Keratinocyte (primary cell): ENCODE measurements around the gene ELAVL3. TPM values are rescaled to one million over a fixed set of nuclear protein-coding genes. Genes with fewer than 3 reads are reported as not detected.

ENCODE experiments used
- DNase-seq: peaks from one replicate; pipeline ENCODE4 v3.0.0-alpha.2; 2011; ENCODE audit warnings: low read depth, missing footprints, low spot score
- FAIRE-seq: peaks from 2 replicates; lab custom pipeline; 2011; peaks lifted over from hg19 to GRCh38; lab: Jason Lieb, UNC
- H2AFZ ChIP-seq: 2 replicates; pipeline ENCODE4 v1.6.0; 2012; ENCODE audit warnings: low read length, control low read depth, inconsistent platforms; ENCODE audit not compliant: control insufficient read depth
- H3K27ac ChIP-seq: 2 replicates; pipeline ENCODE4 v1.5.1; 2011; ENCODE audit warnings: low read length; ENCODE audit not compliant: control insufficient read depth, insufficient read depth
- H3K27me3 ChIP-seq: 3 replicates; pipeline ENCODE4 v1.6.0; 2011; ENCODE audit warnings: low read length; ENCODE audit not compliant: control insufficient read depth, insufficient read depth; ENCODE audit errors: extremely low read depth
- H3K36me3 ChIP-seq, 2 experiments: 2 replicates in 1 of 2; 3 replicates in 1 of 2; pipeline ENCODE4 v1.5.1; 2011; ENCODE audit warnings: low read length in 2 of 2, mild to moderate bottlenecking in 1 of 2; ENCODE audit not compliant: control insufficient read depth in 2 of 2, insufficient read depth in 2 of 2; ENCODE audit errors: extremely low read depth in 1 of 2
- H3K4me1 ChIP-seq: 3 replicates; pipeline ENCODE4 v1.5.1; 2011; ENCODE audit warnings: low read length; ENCODE audit not compliant: control insufficient read depth, insufficient read depth; ENCODE audit errors: extremely low read depth
- H3K4me2 ChIP-seq: 3 replicates; pipeline ENCODE4 v1.6.0; 2011; ENCODE audit warnings: low read depth, low read length; ENCODE audit not compliant: control insufficient read depth, insufficient read depth; ENCODE audit errors: extremely low read depth
- H3K4me3 ChIP-seq, 3 experiments: fragments of 200-600 bp in 1 of 3; sonication (generic) in 1 of 3; 2 replicates in 2 of 3; 3 replicates in 1 of 3; pipeline ENCODE4 v1.5.1; 2011 to 2016; ENCODE audit warnings: low read length in 3 of 3, mild to moderate bottlenecking in 3 of 3, control low read depth in 2 of 3, inconsistent platforms in 1 of 3, low read depth in 1 of 3, mixed read lengths in 1 of 3, mixed run types in 1 of 3, moderate library complexity in 1 of 3; ENCODE audit not compliant: control insufficient read depth in 2 of 3, insufficient read depth in 2 of 3; ENCODE audit errors: extremely low read depth in 1 of 3
- H3K79me2 ChIP-seq: 2 replicates; pipeline ENCODE4 v1.6.0; 2012; ENCODE audit warnings: low read length; ENCODE audit not compliant: control insufficient read depth, insufficient read depth
- H3K9ac ChIP-seq: 3 replicates; pipeline ENCODE4 v1.6.0; 2011; ENCODE audit warnings: low read length; ENCODE audit not compliant: control insufficient read depth, insufficient read depth; ENCODE audit errors: extremely low read depth
- H3K9me1 ChIP-seq: 3 replicates; pipeline ENCODE4 v1.6.0; 2011; ENCODE audit warnings: low read length; ENCODE audit not compliant: control insufficient read depth, insufficient read depth; ENCODE audit errors: extremely low read depth
- H3K9me3 ChIP-seq: 2 replicates; pipeline ENCODE4 v1.5.1; 2012; ENCODE audit warnings: low read depth, low read length; ENCODE audit not compliant: control insufficient read depth
- H4K20me1 ChIP-seq: 3 replicates; pipeline ENCODE4 v1.6.0; 2011; ENCODE audit warnings: low read length; ENCODE audit not compliant: control insufficient read depth, insufficient read depth; ENCODE audit errors: extremely low read depth
- CTCF ChIP-seq, 3 experiments: IDR thresholded peaks in 1 of 3; conservative IDR thresholded peaks in 1 of 3; optimal IDR thresholded peaks in 1 of 3; 2 replicates in 2 of 3; 3 replicates in 1 of 3; pipeline versions ENCODE3 to v1.5.1; 2011; ENCODE audit warnings: low read length in 3 of 3, mild to moderate bottlenecking in 3 of 3, moderate library complexity in 2 of 3, control low read depth in 1 of 3, inconsistent platforms in 1 of 3; ENCODE audit not compliant: insufficient read depth in 2 of 3; ENCODE audit errors: extremely low read depth in 1 of 3
- EZH2 ChIP-seq: IDR thresholded peaks from one replicate; pipeline ENCODE4 v1.6.1; 2012; ENCODE audit warnings: inconsistent platforms, mild to moderate bottlenecking, low read length, moderate library complexity
- dilution Hi-C: fragments of 300-500 bp; cut with MboI; formaldehyde crosslinking; loops from one replicate; pipeline ENCODE4 v1.7.0; 2020; ENCODE audit warnings: low sequenced_read_pairs; ENCODE audit not compliant: extremely low pct_ligation_motif_present
- polyA plus RNA-seq, 5 experiments: library from polyadenylated mRNA; depleted of rRNA in 3 of 5; stranded (reverse) in 3 of 5; stranded (forward) in 1 of 5; unstranded in 1 of 5; fragments of >200 nt; gene quantifications; 1 replicate in 1 of 5; 2 replicates in 3 of 5; 3 replicates in 1 of 5; pipeline versions ENCODE4 v1.2.1 to v1.2.3, GENCODE V29; 2011 to 2012; ENCODE audit warnings: missing spikeins in 2 of 5, low read depth in 1 of 5, low replicate concordance in 1 of 5

Gene ELAVL3
- polyA plus RNA-seq, 1 donor (not counting 4 experiments of a cell fraction or from before 2014, with no cell fraction given) = not detected

GRCh38 chr19:11451871-11452619 is 28.8 kb downstream of the ELAVL3 start:
- TF ChIP-seq EZH2 (no peak), CTCF (optimal IDR thresholded peaks at IDR 0.05 in 1 of 3, IDR thresholded peaks at IDR 0.05 in 1 of 3, conservative IDR thresholded peaks at IDR 0.05 in 1 of 3; ENCODE audit: extremely low read depth in 1 of 3, insufficient read depth in 2 of 3, low read length in 3 of 3) (no peak)
- H3K27me3 ChIP-seq = no peaks in the 10 kb centered on the region
- no peaks in the 10 kb centered on the region for H3K9me3 ChIP-seq
- H3K4me2 ChIP-seq = no peak overlapping the region
- H3K9ac ChIP-seq = no peak overlapping the region
- no peaks in the 10 kb centered on the region for H4K20me1 ChIP-seq
- no peak for DNase-seq
- H3K27ac ChIP-seq = no peak overlapping the region
- no peak overlapping the region for H2AFZ ChIP-seq
- no peaks in the 10 kb centered on the region for H3K79me2 ChIP-seq
- no peak for FAIRE-seq
- H3K9me1 ChIP-seq = no peaks in the 10 kb centered on the region
- no peaks in the 10 kb centered on the region for H3K4me1 ChIP-seq
- peaks cover 13 to 14% of the 10 kb centered on the region in 2 experiments for H3K36me3 ChIP-seq
- dilution Hi-C loops = no loop called here
- no peak overlapping the region for H3K4me3 ChIP-seq

GRCh38 chr19:11451327-11451870 is 29.4 kb downstream of the ELAVL3 start:
- H3K36me3 ChIP-seq = peaks cover 14 to 18% of the 10 kb centered on the region in 2 experiments
- TF ChIP-seq CTCF (optimal IDR thresholded peaks at IDR 0.05 in 1 of 3, IDR thresholded peaks at IDR 0.05 in 1 of 3, conservative IDR thresholded peaks at IDR 0.05 in 1 of 3; ENCODE audit: extremely low read depth in 1 of 3, insufficient read depth in 2 of 3, low read length in 3 of 3) = no peak
- no peak overlapping the region for H3K9ac ChIP-seq
- no peaks in the 10 kb centered on the region for H3K9me1 ChIP-seq
- no peaks in the 10 kb centered on the region for H3K9me3 ChIP-seq
- no peak for DNase-seq
- H3K4me2 ChIP-seq = no peak overlapping the region
- no peak overlapping the region for H3K27ac ChIP-seq
- no peaks in the 10 kb centered on the region for H3K79me2 ChIP-seq
- no peaks in the 10 kb centered on the region for H3K27me3 ChIP-seq
- H3K4me3 ChIP-seq = no peak overlapping the region
- H4K20me1 ChIP-seq = no peaks in the 10 kb centered on the region
- FAIRE-seq = no peak
- no peak overlapping the region for H2AFZ ChIP-seq
- dilution Hi-C loops = no loop called here
- no peaks in the 10 kb centered on the region for H3K4me1 ChIP-seq
